ENCODE data around the gene SND1. TPM values are rescaled to one million over a fixed set of nuclear protein-coding genes. Genes with fewer than 3 reads are reported as not detected.

Gene SND1
- total and polyA plus RNA-seq, 10 of the 15 experiments (the other 5 are each of a cell fraction or from before 2014, with no cell fraction given), result 52.4 to 270 (median 146) TPM

DNA sequence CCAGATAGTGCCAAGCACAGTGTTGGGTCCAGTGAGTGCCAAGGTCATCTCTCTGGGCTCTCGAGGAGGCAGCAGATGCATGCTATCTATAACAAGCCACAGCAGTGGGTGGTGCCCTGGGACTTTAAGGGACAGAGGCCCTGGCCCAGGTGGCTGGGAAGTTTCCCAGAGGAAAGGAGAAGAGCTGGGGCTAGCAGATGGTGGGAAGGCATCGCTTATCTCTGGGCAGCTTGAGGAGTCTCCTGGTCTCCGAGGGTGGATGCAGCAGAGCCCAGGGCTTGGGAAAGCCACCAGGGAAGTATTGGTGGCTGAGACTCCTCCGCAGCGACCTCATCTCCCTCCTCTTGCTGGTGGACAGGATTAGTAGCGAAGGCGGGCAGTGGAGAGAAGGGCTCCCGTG, 442.7 kb downstream of the SND1 start:
- Histone ChIP-seq H3K4me2 (ENCODE audit: control insufficient read depth, insufficient read depth) (no peak overlapping the region), H3K4me3 (no peak overlapping the region), H3K27me3 (replicated peaks in 1 of 2; ENCODE audit: control insufficient read depth in 2 of 2, insufficient read depth in 2 of 2, low read length in 1 of 2) (no peaks in the 10 kb centered on the region), H4K20me1 (ENCODE audit: control insufficient read depth, insufficient read depth) (no peaks in the 10 kb centered on the region), H2AFZ (ENCODE audit: control insufficient read depth, low read depth, low read length) (no peak overlapping the region), H3K9me3 (replicated peaks; ENCODE audit: control insufficient read depth, insufficient read depth, low read length) (no peaks in the 10 kb centered on the region), H3K36me3 (ENCODE audit: control insufficient read depth in 2 of 2, insufficient read depth in 2 of 2, low read length in 1 of 2) (peaks cover 10 to 22% of the 10 kb centered on the region in 2 experiments), H3K9ac (ENCODE audit: control insufficient read depth, insufficient read depth, low read length) (no peak overlapping the region), H3K79me2 (ENCODE audit: control insufficient read depth, insufficient read depth, low read length) (no peaks in the 10 kb centered on the region), H3K27ac (ENCODE audit: control insufficient read depth, insufficient read depth) (no peak overlapping the region), H3K4me1 (ENCODE audit: control insufficient read depth, insufficient read depth, low read length) (no peaks in the 10 kb centered on the region)
- 99% methylated on average over 8 of the region's 8 CpGs for WGBS (ENCODE audit: insufficient coverage, insufficient replicate concordance, low lambda C conversion rate, missing lambda C conversion rate)
- no TSS peak for BruUV-seq (replicated peaks)
- ATAC-seq (no peak), FAIRE-seq (no peak), DNase-seq (ENCODE audit: low read depth, low spot score) (no peak)
- ChIA-PET SMC1A (ENCODE audit: uncharacterized antibody, unreplicated experiment) (no interaction called here), CTCF (no interaction called here), RAD21 (ENCODE audit: unreplicated experiment) (no interaction called here), POLR2A (no interaction called here)
- in situ Hi-C loops (cut with MboI) (no loop called here), intact Hi-C loops (cut with micrococcal nuclease; ENCODE audit: unreplicated experiment) (no loop called here)
- no peak for TF ChIP-seq KDM1A (IDR thresholded peaks at IDR 0.05; ENCODE audit: borderline replicate concordance)
- no peak for TF ChIP-seq NRF1 (conservative IDR thresholded peaks at IDR 0.05; ENCODE audit: low read depth, low read length)
- TF ChIP-seq, protein P1, sequence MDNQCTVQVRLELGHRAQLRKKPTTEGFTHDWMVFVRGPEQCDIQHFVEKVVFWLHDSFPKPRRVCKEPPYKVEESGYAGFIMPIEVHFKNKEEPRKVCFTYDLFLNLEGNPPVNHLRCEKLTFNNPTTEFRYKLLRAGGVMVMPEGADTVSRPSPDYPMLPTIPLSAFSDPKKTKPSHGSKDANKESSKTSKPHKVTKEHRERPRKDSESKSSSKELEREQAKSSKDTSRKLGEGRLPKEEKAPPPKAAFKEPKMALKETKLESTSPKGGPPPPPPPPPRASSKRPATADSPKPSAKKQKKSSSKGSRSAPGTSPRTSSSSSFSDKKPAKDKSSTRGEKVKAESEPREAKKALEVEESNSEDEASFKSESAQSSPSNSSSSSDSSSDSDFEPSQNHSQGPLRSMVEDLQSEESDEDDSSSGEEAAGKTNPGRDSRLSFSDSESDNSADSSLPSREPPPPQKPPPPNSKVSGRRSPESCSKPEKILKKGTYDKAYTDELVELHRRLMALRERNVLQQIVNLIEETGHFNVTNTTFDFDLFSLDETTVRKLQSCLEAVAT (IDR thresholded peaks at IDR 0.05), result no peak
- TF ChIP-seq, protein P2, sequence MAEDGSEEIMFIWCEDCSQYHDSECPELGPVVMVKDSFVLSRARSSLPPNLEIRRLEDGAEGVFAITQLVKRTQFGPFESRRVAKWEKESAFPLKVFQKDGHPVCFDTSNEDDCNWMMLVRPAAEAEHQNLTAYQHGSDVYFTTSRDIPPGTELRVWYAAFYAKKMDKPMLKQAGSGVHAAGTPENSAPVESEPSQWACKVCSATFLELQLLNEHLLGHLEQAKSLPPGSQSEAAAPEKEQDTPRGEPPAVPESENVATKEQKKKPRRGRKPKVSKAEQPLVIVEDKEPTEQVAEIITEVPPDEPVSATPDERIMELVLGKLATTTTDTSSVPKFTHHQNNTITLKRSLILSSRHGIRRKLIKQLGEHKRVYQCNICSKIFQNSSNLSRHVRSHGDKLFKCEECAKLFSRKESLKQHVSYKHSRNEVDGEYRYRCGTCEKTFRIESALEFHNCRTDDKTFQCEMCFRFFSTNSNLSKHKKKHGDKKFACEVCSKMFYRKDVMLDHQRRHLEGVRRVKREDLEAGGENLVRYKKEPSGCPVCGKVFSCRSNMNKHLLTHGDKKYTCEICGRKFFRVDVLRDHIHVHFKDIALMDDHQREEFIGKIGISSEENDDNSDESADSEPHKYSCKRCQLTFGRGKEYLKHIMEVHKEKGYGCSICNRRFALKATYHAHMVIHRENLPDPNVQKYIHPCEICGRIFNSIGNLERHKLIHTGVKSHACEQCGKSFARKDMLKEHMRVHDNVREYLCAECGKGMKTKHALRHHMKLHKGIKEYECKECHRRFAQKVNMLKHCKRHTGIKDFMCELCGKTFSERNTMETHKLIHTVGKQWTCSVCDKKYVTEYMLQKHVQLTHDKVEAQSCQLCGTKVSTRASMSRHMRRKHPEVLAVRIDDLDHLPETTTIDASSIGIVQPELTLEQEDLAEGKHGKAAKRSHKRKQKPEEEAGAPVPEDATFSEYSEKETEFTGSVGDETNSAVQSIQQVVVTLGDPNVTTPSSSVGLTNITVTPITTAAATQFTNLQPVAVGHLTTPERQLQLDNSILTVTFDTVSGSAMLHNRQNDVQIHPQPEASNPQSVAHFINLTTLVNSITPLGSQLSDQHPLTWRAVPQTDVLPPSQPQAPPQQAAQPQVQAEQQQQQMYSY (CRISPR knock-in tag; IDR thresholded peaks at IDR 0.05), result no peak
- TF ChIP-seq ATF7 (IDR thresholded peaks at IDR 0.05; ENCODE audit: low read depth), result no peak
- no peak for TF ChIP-seq MXI1 (IDR thresholded peaks at IDR 0.05; ENCODE audit: low read depth, low read length)
- no peak for TF ChIP-seq CBFB (IDR thresholded peaks at IDR 0.05; ENCODE audit: low read depth)
- TF ChIP-seq, protein P3, sequence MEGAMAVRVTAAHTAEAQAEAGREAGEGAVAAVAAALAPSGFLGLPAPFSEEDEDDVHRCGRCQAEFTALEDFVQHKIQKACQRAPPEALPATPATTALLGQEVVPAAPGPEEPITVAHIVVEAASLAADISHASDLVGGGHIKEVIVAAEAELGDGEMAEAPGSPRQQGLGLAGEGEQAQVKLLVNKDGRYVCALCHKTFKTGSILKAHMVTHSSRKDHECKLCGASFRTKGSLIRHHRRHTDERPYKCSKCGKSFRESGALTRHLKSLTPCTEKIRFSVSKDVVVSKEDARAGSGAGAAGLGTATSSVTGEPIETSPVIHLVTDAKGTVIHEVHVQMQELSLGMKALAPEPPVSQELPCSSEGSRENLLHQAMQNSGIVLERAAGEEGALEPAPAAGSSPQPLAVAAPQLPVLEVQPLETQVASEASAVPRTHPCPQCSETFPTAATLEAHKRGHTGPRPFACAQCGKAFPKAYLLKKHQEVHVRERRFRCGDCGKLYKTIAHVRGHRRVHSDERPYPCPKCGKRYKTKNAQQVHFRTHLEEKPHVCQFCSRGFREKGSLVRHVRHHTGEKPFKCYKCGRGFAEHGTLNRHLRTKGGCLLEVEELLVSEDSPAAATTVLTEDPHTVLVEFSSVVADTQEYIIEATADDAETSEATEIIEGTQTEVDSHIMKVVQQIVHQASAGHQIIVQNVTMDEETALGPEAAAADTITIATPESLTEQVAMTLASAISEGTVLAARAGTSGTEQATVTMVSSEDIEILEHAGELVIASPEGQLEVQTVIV (IDR thresholded peaks at IDR 0.05; ENCODE audit: borderline replicate concordance, partially characterized antibody), result no peak
- TF ChIP-seq RAD51 (IDR thresholded peaks at IDR 0.05), result no peak
- TF ChIP-seq PAX5 (IDR thresholded peaks at IDR 0.05; ENCODE audit: borderline replicate concordance, low read depth, low read length), result no peak
- TF ChIP-seq HDGF (IDR thresholded peaks at IDR 0.05), result no peak
- TF ChIP-seq EP300 (IDR thresholded peaks at IDR 0.05; ENCODE audit: borderline replicate concordance in 1 of 2, control insufficient read depth in 1 of 2, low read depth in 2 of 2, low read length in 2 of 2), result no peak
- no peak for TF ChIP-seq YY1 (IDR thresholded peaks at IDR 0.05; ENCODE audit: low read depth, low read length)
- TF ChIP-seq SPI1 (IDR thresholded peaks at IDR 0.05; ENCODE audit: borderline replicate concordance, insufficient read depth, low read depth, low read length), result no peak
- no peak for TF ChIP-seq ZNF24 (IDR thresholded peaks at IDR 0.05)
- no peak for TF ChIP-seq CBX3 (IDR thresholded peaks at IDR 0.05; ENCODE audit: borderline replicate concordance, low read depth)

Measured in GM12878 (cell line).